H9 (cell line): Measurements from ENCODE around the gene ARFGEF3. TPM values are rescaled to one million over a fixed set of nuclear protein-coding genes. Genes with fewer than 3 reads are reported as not detected.

Source experiments
- DNase-seq: peaks from one replicate; pipeline ENCODE4 v3.0.0-alpha.2; 2017
- H2AFZ ChIP-seq: one replicate; pipeline ENCODE4 v1.6.1; 2013; ENCODE audit warnings: mild to moderate bottlenecking, low read length, control low read depth, moderate library complexity
- H2AK5ac ChIP-seq: 2 replicates; pipeline ENCODE4 v1.6.1; 2013; ENCODE audit warnings: low read length, control low read depth, mixed read lengths; ENCODE audit not compliant: insufficient read length
- H2BK120ac ChIP-seq: one replicate; pipeline ENCODE4 v1.6.1; 2013; ENCODE audit warnings: low read depth, mild to moderate bottlenecking, low read length, control low read depth, inconsistent platforms; ENCODE audit not compliant: poor library complexity, severe bottlenecking
- H2BK12ac ChIP-seq: 2 replicates; pipeline ENCODE4 v1.6.1; 2013; ENCODE audit warnings: low read length, control low read depth, mixed read lengths, low read depth; ENCODE audit not compliant: insufficient read length
- H2BK15ac ChIP-seq: 2 replicates; pipeline ENCODE4 v1.6.1; 2013; ENCODE audit warnings: low read depth, low read length, control low read depth
- H2BK20ac ChIP-seq: one replicate; pipeline ENCODE4 v1.6.1; 2013; ENCODE audit warnings: low read depth, mild to moderate bottlenecking, low read length, control low read depth, inconsistent platforms; ENCODE audit not compliant: poor library complexity, severe bottlenecking
- H2BK5ac ChIP-seq: 2 replicates; pipeline ENCODE4 v1.6.1; 2013; ENCODE audit warnings: low read length, control low read depth, mixed read lengths; ENCODE audit not compliant: insufficient read length
- H3K14ac ChIP-seq: 2 replicates; pipeline ENCODE4 v1.6.1; 2013; ENCODE audit warnings: low read length, control low read depth; ENCODE audit not compliant: insufficient read depth
- H3K18ac ChIP-seq: 2 replicates; pipeline ENCODE4 v1.6.1; 2013; ENCODE audit warnings: low read depth, mild to moderate bottlenecking, mixed read lengths, low read length, control low read depth; ENCODE audit not compliant: insufficient read length
- H3K23ac ChIP-seq: 2 replicates; pipeline ENCODE4 v1.6.1; 2013; ENCODE audit warnings: low read length, control low read depth, mixed read lengths, low read depth; ENCODE audit not compliant: insufficient read length
- H3K23me2 ChIP-seq: 2 replicates; pipeline ENCODE4 v1.6.1; 2013; ENCODE audit warnings: low read depth, mild to moderate bottlenecking, mixed read lengths, low read length, control low read depth; ENCODE audit not compliant: insufficient read length, poor library complexity, severe bottlenecking
- H3K27ac ChIP-seq: 2 replicates; pipeline ENCODE4 v1.5.1; 2013; ENCODE audit warnings: low read length, control low read depth, mixed read lengths, low read depth; ENCODE audit not compliant: insufficient read length
- H3K27me3 ChIP-seq: 2 replicates; pipeline ENCODE4 v1.6.1; 2013; ENCODE audit warnings: low read length, control low read depth, inconsistent platforms; ENCODE audit not compliant: insufficient read depth
- H3K4ac ChIP-seq: 2 replicates; pipeline ENCODE4 v1.6.1; 2013; ENCODE audit warnings: low read depth, mild to moderate bottlenecking, control low read depth, inconsistent platforms, low read length, moderate library complexity
- H3K4me1 ChIP-seq: 2 replicates; pipeline ENCODE4 v1.6.1; 2013; ENCODE audit warnings: low read length, control low read depth, inconsistent platforms; ENCODE audit not compliant: insufficient read depth
- H3K4me2 ChIP-seq: 2 replicates; pipeline ENCODE4 v1.6.1; 2013; ENCODE audit warnings: low read length, control low read depth, mixed read lengths; ENCODE audit not compliant: insufficient read length, insufficient read depth
- H3K56ac ChIP-seq: 2 replicates; pipeline ENCODE4 v1.6.1; 2013; ENCODE audit warnings: low read depth, mild to moderate bottlenecking, mixed read lengths, low read length, control low read depth; ENCODE audit not compliant: insufficient read length
- H3K79me1 ChIP-seq: 2 replicates; pipeline ENCODE4 v1.6.1; 2013; ENCODE audit warnings: low read depth, mild to moderate bottlenecking, moderate library complexity, low read length, control low read depth, inconsistent platforms; ENCODE audit not compliant: insufficient read depth, poor library complexity, severe bottlenecking
- H3K79me2 ChIP-seq: 2 replicates; pipeline ENCODE4 v1.6.1; 2013; ENCODE audit warnings: low read length, control low read depth, inconsistent platforms; ENCODE audit not compliant: insufficient read depth
- H3K9ac ChIP-seq: 2 replicates; pipeline ENCODE4 v1.6.1; 2013; ENCODE audit warnings: low read length, control low read depth, mixed read lengths; ENCODE audit not compliant: insufficient read length; ENCODE audit errors: extremely low read depth
- H3K9me3 ChIP-seq: one replicate; pipeline ENCODE4 v1.6.1; 2013; ENCODE audit warnings: low read depth, low read length, inconsistent platforms; ENCODE audit not compliant: control insufficient read depth
- H3T11ph ChIP-seq: one replicate; pipeline ENCODE4 v1.6.1; 2013; ENCODE audit warnings: mild to moderate bottlenecking, low read length, control low read depth, inconsistent platforms
- H4K20me1 ChIP-seq: one replicate; pipeline ENCODE4 v1.6.1; 2013; ENCODE audit not compliant: control insufficient read depth, insufficient read length, insufficient read depth
- H4K5ac ChIP-seq: 2 replicates; pipeline ENCODE4 v1.6.1; 2013; ENCODE audit warnings: low read depth, mild to moderate bottlenecking, mixed read lengths, low read length, control low read depth; ENCODE audit not compliant: insufficient read length
- H4K8ac ChIP-seq: replicated peaks from 2 replicates; pipeline ENCODE4 v1.6.1; 2013; ENCODE audit warnings: low read length, control low read depth, mixed read lengths, low read depth; ENCODE audit not compliant: insufficient read length
- H4K91ac ChIP-seq: 2 replicates; pipeline ENCODE4 v1.6.1; 2013; ENCODE audit warnings: low read depth, mild to moderate bottlenecking, moderate library complexity, mixed read lengths, low read length, control low read depth; ENCODE audit not compliant: insufficient read length
- H3K27ac Mint-ChIP-seq, 3 experiments: 2 replicates in 2 of 3; 3 replicates in 1 of 3; pipeline ENCODE4 v1.8.0; 2020 to 2021; ENCODE audit warnings: mixed read lengths in 3 of 3, mild to moderate bottlenecking in 1 of 3, moderate library complexity in 1 of 3
- H3K27me3 Mint-ChIP-seq: 2 replicates; pipeline ENCODE4 v1.8.0; 2021; ENCODE audit warnings: low read depth, mild to moderate bottlenecking, moderate library complexity, mixed read lengths
- H3K36me3 Mint-ChIP-seq, 3 experiments: 2 replicates in 2 of 3; 3 replicates in 1 of 3; pipeline ENCODE4 v1.8.0; 2020 to 2021; ENCODE audit warnings: low read depth in 3 of 3, mixed read lengths in 3 of 3; ENCODE audit not compliant: insufficient read depth in 1 of 3
- H3K4me1 Mint-ChIP-seq, 2 experiments: 2 replicates each; pipeline ENCODE4 v1.8.0; 2020; ENCODE audit warnings: mixed read lengths in 2 of 2
- H3K4me3 Mint-ChIP-seq, 2 experiments: 2 replicates in 1 of 2; 3 replicates in 1 of 2; pipeline ENCODE4 v1.8.0; 2020 to 2021; ENCODE audit warnings: mild to moderate bottlenecking in 2 of 2, mixed read lengths in 2 of 2, moderate library complexity in 1 of 2
- H3K9me3 Mint-ChIP-seq, 2 experiments: 2 replicates in 1 of 2; 3 replicates in 1 of 2; pipeline ENCODE4 v1.8.0; 2020; ENCODE audit warnings: mild to moderate bottlenecking in 2 of 2, mixed read lengths in 2 of 2, moderate library complexity in 1 of 2
- WGBS: extraction: QIAGEN DNeasy Blood & Tissue Kit; methylation state at CpG from one replicate; pipeline ENCODE4 v1.1.7; 2013; ENCODE audit warnings: missing lambda C conversion rate, low lambda C conversion rate, mixed read lengths; ENCODE audit not compliant: insufficient read length; ENCODE audit errors: extremely low coverage; 5-methylcytosine and 5-hydroxymethylcytosine counted together
- total RNA-seq: library from RNA; stranded (reverse); gene quantifications from 2 replicates; pipeline ENCODE4 v1.2.1, GENCODE V29; 2021
- TF ChIP-seq, protein P1 (sequence below): fragments of 200-600 bp; sonication (generic); conservative IDR thresholded peaks from 3 replicates; pipeline ENCODE4 v1.8.0; 2021; ENCODE audit warnings: antibody characterized with exemption, mild to moderate bottlenecking

ARFGEF3 gene
- total RNA-seq, 1 experiment from 2014 or later = 13.7 TPM

DNA sequence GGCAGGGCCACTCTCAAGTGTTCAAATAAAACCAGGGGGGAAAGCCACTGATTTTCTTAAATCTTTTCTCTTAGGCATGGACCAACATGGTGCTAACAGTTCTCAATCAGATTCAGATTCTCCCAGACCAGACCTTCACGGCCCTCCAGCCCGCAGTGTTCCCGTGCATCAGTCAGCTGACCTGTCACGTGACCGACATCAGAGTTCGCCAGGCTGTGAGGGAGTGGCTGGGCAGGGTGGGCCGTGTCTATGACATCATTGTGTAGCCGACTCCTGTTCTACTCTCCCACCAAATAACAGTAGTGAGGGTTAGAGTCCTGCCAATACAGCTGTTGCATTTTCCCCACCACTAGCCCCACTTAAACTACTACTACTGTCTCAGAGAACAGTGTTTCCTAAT lies 174.5 kb downstream of the ARFGEF3 start:
- no peak overlapping the region for H2BK20ac ChIP-seq
- H2BK15ac ChIP-seq = no peak overlapping the region
- H2AK5ac ChIP-seq = no peak overlapping the region
- no peaks in the 10 kb centered on the region for H3K23me2 ChIP-seq
- Mint-ChIP-seq H3K4me1 (peaks cover 26% of the 10 kb centered on the region in 2 experiments), H3K27ac (peak overlapping the region in 1 of 3 experiments; percentile 38; a peak in 1 of 7 replicates), H3K36me3 (peaks cover 12 to 32% (median 23%) of the 10 kb centered on the region in 3 experiments), H3K9me3 (no peaks in the 10 kb centered on the region), H3K4me3 (no peak overlapping the region), H3K27me3 (no peaks in the 10 kb centered on the region)
- H4K5ac ChIP-seq = no peak overlapping the region
- no peak overlapping the region for H2BK12ac ChIP-seq
- no peak overlapping the region for H3K56ac ChIP-seq
- TF ChIP-seq, protein P1, sequence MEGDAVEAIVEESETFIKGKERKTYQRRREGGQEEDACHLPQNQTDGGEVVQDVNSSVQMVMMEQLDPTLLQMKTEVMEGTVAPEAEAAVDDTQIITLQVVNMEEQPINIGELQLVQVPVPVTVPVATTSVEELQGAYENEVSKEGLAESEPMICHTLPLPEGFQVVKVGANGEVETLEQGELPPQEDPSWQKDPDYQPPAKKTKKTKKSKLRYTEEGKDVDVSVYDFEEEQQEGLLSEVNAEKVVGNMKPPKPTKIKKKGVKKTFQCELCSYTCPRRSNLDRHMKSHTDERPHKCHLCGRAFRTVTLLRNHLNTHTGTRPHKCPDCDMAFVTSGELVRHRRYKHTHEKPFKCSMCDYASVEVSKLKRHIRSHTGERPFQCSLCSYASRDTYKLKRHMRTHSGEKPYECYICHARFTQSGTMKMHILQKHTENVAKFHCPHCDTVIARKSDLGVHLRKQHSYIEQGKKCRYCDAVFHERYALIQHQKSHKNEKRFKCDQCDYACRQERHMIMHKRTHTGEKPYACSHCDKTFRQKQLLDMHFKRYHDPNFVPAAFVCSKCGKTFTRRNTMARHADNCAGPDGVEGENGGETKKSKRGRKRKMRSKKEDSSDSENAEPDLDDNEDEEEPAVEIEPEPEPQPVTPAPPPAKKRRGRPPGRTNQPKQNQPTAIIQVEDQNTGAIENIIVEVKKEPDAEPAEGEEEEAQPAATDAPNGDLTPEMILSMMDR = no peak
- H3K9me3 ChIP-seq = no peaks in the 10 kb centered on the region
- H3K4me2 ChIP-seq = no peak overlapping the region
- H4K8ac ChIP-seq = no peak overlapping the region
- no peak overlapping the region for H2AFZ ChIP-seq
- H3K4ac ChIP-seq = no peak overlapping the region
- no peak overlapping the region for H3K27ac ChIP-seq
- peak; percentile 53 for DNase-seq
- no peak overlapping the region for H3K18ac ChIP-seq
- no peak overlapping the region for H3K23ac ChIP-seq
- H2BK120ac ChIP-seq = no peak overlapping the region
- no peak overlapping the region for H3T11ph ChIP-seq
- H3K4me1 ChIP-seq = no peaks in the 10 kb centered on the region; the same call in 1 of the 2 replicates
- no peak overlapping the region for H2BK5ac ChIP-seq
- H3K27me3 ChIP-seq = no peaks in the 10 kb centered on the region
- WGBS = no CpG with 5 or more reads among the region's 8 CpGs
- 0 out of 2 replicates have a peak, but pooled peaks cover 2% of the 10 kb centered on the region for H3K79me2 ChIP-seq
- H4K91ac ChIP-seq = no peak overlapping the region
- H3K79me1 ChIP-seq = no peaks in the 10 kb centered on the region
- H3K14ac ChIP-seq = no peak overlapping the region
- no peaks in the 10 kb centered on the region for H4K20me1 ChIP-seq
- no peak overlapping the region for H3K9ac ChIP-seq
